Posterior vena cava (tissue), 2 donors: ENCODE measurements around the gene MAPK14. TPM values are rescaled to one million over a fixed set of nuclear protein-coding genes. Genes with fewer than 3 reads are reported as not detected.
A peak's percentile ranks its signal among the peaks of the same experiment; 100 is the strongest.
"Not testable (repeated sequence)": the region's sequence is repeated elsewhere in the genome, so short reads cannot be mapped to it uniquely, and the experiment has no call there.

Experiments
- DNase-seq: peaks from one replicate; pipeline ENCODE4 v3.0.0-alpha.2; 2020; ENCODE audit warnings: low spot score
- intact Hi-C, 2 donors: fragments of 100-400 bp; cut with DNase I; formaldehyde crosslinking; loops; one replicate each; pipeline versions ENCODE4 v1.14.1 to v1.14.2; 2022 to 2023
- total RNA-seq, 2 donors: library from RNA; stranded (reverse); fragmentation: NEBNext Ultra II Directional; extraction: Animal tissue kit (Norgen Biotek cat#: 25700); gene quantifications; one replicate each; pipeline ENCODE4 v1.2.1, GENCODE V29; 2021
- donor health status: DM: yes; HTN: yes; CAD: no.
- donor health status: DM: yes; HTN: yes; CAD: no.

MAPK14 gene
- total RNA-seq, 2 donors from 2014 or later: 43.5 to 44.3 TPM

GRCh38 chr6:36126553-36127458 lies 99.2 kb downstream of the MAPK14 start:
- intact Hi-C loops: loop anchor here (10.0 kb wide), 3 partner anchors 68 to 238 kb away; partner anchors contain the start of gene BRPF3 (in 1 of the 2)
- no peak for DNase-seq

GRCh38 chr6:36127462-36128016 lies 99.9 kb downstream of the MAPK14 start:
- peak; percentile 92 for DNase-seq
- intact Hi-C loops: loop anchor here (10.0 kb wide), 3 partner anchors 67 to 237 kb away; partner anchors contain the start of gene BRPF3 (in 1 of the 2)

GRCh38 chr6:36128073-36128472 lies 100.5 kb downstream of the MAPK14 start:
- DNase-seq: no peak
- intact Hi-C loops: loop anchor here (10.0 kb wide), 3 partner anchors 67 to 237 kb away; partner anchors contain the start of gene BRPF3 (in 1 of the 2)

GRCh38 chr6:36128793-36129192 lies 101.2 kb downstream of the MAPK14 start:
- intact Hi-C loops: loop anchor here (10.0 kb wide), 3 partner anchors 66 to 236 kb away; partner anchors contain the start of gene BRPF3 (in 1 of the 2)
- DNase-seq: no peak

- DNase-seq: not testable (repeated sequence)
- intact Hi-C loops: loop anchor here (10.0 kb wide), 3 partner anchors 65 to 235 kb away; partner anchors contain the start of gene BRPF3 (in 1 of the 2)
Observed at GRCh38 chr6:36129334-36129733, 101.7 kb downstream of the MAPK14 start.

- no peak for DNase-seq
- intact Hi-C loops: loop anchor here (10.0 kb wide), 3 partner anchors 65 to 235 kb away; partner anchors contain the start of gene BRPF3 (in 1 of the 2)
Observed at GRCh38 chr6:36129941-36130666, 102.5 kb downstream of the MAPK14 start, which contains the start of gene MAPK13. TSS of gene MAPK13 (plus strand) at chr6:36130513. CDS start at chr6:36130583, 70 bp downstream.

GRCh38 chr6:36130667-36131510 lies 103.3 kb downstream of the MAPK14 start:
- intact Hi-C loops: no loop called here
- DNase-seq: no peak

GRCh38 chr6:36131511-36132245 lies 104.1 kb downstream of the MAPK14 start:
- intact Hi-C loops: no loop called here
- no peak for DNase-seq

GRCh38 chr6:36132246-36132895 lies 104.8 kb downstream of the MAPK14 start:
- intact Hi-C loops: no loop called here
- no peak for DNase-seq

- intact Hi-C loops: no loop called here
- DNase-seq: no peak
Observed at GRCh38 chr6:36133148-36133547, 105.5 kb downstream of the MAPK14 start.

GRCh38 chr6:36133912-36134311 lies 106.3 kb downstream of the MAPK14 start:
- DNase-seq: no peak
- intact Hi-C loops: no loop called here

GRCh38 chr6:36135053-36135731 lies 107.6 kb downstream of the MAPK14 start:
- DNase-seq: no peak
- intact Hi-C loops: no loop called here

- intact Hi-C loops: no loop called here
- DNase-seq: no peak
Observed at GRCh38 chr6:36136034-36136433, 108.4 kb downstream of the MAPK14 start.

- DNase-seq: no peak
- intact Hi-C loops: no loop called here
Observed at GRCh38 chr6:36136551-36136950, 108.9 kb downstream of the MAPK14 start.

- no peak for DNase-seq
- intact Hi-C loops: no loop called here
Observed at GRCh38 chr6:36138667-36139066, 111.1 kb downstream of the MAPK14 start.

- DNase-seq: no peak
- intact Hi-C loops: no loop called here
Observed at GRCh38 chr6:36139431-36139830, 111.8 kb downstream of the MAPK14 start.
